HG03159 (cell line): ENCODE results near the gene FSD1.
"Not testable (repeated sequence)": the region's sequence is repeated elsewhere in the genome, so short reads cannot be mapped to it uniquely, and the experiment has no call there.

Experiments used
- ATAC-seq: cut with Tn5 transposase; IDR thresholded peaks from one replicate; pipeline ENCODE4 v1.9.1; 2021; ENCODE audit warnings: mild to moderate bottlenecking, moderate library complexity; ENCODE audit not compliant: unreplicated experiment

The FSD1 gene

DNA sequence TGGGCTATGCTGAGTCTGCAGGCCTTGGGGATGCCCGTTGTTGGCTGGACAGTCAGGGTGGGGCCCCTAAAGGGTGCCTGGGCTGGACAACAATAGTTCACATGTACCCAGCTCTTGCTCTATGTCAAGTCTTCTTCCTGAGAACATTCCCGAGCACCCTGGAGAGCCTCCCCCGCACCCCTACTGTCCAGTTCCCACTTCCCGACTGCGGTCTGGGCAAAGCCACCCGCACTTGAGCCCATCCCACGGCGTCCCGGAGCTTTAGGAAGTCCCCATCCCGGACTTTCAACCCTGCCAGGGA is 37.9 kb downstream of the FSD1 start:
- ATAC-seq: no peak

DNA sequence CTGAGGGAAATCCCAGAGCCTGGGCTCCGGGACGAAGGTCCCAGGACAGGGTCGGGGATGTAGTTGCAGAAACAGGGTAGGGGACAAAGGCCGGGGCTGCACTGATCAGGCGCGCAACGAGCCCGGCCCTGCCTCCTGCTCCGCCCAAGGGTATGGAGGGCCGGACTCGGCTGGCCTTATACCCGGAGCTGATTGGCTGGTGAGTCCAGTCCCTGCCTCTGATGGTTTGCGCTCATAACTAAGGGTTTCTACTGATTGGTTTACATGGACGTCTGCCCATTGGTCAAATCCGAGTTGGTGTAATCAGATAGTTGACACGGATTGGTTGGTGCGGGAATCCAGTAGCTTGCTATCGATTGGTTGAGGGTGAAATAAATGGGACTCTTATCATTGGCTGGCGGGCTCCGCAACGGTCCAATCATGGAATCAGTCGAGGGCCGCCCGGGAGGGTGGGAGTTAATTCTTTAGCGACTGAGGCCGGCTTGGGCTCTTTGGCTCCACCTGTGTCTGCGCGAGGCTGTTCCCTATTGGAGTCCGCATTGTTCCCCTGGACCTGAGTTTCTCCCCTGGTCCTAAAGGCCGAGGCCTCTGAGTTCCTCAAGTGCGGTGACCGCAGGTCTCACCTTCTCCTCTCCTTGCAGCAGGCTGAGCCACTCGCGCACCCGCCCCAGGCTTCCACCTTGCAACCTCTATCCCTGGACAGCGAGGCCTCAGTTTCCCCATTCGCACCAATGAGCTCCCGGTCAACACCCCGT is 38.4 kb downstream of the FSD1 start:
- peak; percentile 85 for ATAC-seq

DNA sequence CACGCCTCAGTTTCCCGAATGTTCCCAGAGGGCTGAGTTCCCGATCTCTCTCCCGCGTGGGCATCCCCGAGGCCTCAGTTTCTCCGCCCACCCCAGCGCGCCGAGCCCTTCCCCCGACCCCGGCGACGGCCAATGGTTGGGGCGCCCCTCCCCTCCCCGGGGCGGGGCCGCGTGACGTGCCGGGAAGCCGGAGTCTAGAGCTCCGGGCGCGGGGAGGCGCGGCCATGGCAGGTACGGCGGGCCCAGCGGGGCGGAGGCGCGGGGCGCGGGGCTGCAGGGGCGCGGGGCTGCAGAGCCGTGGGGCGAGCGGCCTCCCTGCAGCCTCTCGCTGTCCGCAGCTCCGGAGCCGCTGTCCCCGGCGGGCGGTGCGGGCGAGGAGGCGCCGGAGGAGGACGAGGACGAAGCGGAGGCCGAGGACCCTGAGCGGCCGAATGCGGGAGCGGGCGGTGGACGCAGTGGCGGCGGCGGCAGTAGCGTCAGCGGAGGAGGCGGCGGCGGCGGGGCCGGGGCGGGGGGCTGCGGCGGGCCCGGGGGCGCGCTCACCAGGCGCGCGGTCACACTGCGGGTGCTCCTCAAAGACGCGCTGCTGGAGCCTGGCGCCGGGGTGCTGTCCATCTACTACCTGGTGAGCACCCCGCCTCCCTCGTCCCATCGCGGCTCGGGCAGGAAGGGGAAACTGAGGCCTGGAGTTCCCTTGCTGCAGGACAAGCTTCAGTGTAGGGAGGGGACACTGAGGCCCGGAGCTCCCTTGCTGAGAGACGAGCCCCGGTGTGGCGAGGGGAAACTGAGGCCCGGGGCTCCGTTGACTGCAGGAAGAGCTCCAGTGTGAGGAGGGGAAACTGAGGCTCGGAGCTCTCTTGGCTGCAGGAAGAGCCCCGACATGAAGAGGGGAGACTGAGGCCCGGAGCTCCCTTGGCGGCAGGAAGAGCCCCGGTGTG is 39.2 kb downstream of the FSD1 start, which contains the start of gene MPND:
Gene MPND, plus strand, starts transcription at position 193 of the 938 bp plus-strand sequence. Its CDS starts 32 bp downstream, at position 225.
- peak; percentile 56 for ATAC-seq

DNA sequence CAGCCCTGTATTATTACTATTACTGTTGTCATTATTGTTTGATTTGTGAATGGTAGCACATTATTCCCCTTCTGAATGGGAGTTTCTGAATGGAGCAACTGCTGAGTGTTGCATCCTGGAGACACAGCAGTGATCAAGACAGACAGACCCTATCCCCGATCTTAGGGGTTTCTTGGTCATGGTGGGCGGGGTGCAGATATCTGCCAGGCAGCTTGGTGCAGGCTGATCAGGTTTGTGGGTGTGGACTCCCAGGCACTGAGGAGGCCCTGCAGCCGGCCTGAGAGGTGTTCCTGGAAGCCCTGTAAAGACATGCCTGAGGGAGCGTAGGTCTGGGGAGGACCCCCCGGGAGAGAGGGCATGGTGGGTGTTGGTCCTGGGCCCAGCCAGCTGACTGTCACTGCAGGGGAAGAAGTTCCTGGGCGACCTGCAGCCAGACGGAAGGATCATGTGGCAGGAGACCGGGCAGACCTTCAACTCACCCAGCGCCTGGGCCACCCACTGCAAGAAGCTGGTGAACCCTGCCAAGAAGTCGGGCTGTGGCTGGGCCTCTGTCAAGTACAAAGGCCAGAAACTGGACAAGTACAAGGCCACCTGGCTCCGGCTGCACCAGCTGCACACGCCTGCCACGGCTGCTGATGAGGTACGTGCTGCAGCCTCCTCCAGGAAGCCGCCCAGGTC is 41.1 kb downstream of the FSD1 start:
- ATAC-seq: no peak

DNA sequence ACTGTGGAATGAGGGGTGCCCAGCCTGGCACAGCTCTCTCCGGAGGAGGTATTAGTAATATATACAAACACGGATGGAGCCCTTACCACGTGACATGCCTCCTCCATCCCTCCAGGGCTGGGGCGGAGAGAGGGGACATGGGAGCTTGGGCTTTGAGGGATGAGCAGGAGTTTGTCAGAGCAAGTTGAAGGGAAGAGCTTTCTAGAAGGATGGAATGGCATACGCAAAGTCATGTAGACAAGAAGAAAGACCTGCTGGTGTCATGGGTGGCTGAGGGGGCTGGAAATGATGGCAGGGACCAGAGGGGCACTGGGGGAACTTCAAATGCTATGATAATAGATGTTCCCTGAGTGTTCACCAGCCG is 41.6 kb downstream of the FSD1 start:
- ATAC-seq: no peak

DNA sequence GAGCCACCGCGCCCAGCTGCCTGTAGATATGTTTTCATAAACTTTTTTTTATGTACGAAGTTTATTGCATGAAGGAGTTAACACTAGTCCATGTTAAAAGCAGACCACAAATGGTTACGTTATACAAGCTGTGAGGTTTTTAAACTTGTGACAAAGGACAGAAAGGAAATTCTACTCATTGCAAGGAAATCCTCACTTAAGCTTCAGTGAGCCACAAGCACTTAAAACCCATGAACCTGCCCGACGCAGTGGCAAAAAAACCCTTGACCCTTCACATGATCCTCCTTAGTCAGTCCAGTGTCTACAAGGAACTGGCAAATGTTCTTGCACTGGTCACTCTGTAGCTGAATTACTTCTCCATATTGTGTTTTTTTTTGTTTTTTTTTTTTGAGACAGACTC is 43.1 kb downstream of the FSD1 start:
- no peak for ATAC-seq

DNA sequence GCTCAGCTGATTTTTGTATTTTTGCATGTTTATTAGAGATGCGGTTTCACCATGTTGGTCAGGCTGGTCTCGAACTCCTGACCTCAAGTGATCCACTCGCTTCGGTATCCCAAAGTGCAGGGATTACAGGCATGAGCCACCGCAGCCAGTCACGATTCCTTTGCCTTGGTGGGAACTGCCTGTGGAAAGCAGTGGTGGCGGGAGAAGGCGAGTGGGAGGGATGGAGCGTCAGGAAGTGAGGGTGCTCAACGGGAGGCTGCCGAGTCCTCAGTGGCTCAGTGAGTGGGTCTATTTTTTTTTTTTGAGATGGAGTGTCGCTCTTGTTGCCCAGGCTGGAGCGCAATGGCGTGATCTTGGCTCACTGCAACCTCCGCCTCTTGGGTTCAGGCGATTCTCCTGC is 44.8 kb downstream of the FSD1 start:
- ATAC-seq: not testable (repeated sequence)

DNA sequence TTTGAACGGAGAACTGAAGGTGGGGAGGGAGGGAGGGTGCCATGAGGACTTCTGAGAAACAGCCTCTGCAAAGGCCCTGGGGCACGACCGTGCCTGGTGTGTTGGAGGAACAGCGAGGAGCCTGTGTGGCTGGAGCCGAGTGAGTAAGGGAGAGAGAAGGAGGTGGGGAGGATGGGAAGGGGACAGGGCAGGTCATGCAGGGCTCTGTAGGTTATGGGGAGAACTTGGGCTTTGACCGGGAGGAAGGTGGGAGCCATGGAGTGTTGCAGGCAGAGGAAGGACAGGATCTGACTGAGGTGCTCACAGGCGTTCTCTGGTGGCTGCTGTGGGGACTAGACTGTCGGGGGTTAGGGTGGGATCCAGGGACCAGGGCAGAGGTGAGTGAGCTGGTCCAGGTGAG is 45.7 kb downstream of the FSD1 start:
- no peak for ATAC-seq

DNA sequence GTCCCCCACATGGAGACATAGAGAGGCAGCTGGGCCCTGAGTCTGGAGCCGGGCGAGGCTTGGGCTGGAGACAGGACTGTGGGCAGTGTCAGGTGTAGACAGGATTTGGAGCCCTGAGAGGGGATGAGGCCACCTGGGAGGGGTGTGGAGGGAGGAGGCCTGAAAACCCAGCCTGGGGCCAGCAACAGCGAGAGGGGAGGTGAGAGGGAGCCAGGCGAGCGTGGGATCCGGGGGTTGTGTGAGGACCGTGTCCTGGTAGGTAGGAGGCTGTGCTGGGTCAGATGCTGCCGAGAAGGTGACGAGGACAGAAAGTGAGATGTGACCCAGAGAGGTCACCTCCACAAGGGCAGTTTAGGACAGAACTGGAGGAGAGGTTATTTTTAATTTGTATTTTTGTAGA is 46.3 kb downstream of the FSD1 start:
- no peak for ATAC-seq

DNA sequence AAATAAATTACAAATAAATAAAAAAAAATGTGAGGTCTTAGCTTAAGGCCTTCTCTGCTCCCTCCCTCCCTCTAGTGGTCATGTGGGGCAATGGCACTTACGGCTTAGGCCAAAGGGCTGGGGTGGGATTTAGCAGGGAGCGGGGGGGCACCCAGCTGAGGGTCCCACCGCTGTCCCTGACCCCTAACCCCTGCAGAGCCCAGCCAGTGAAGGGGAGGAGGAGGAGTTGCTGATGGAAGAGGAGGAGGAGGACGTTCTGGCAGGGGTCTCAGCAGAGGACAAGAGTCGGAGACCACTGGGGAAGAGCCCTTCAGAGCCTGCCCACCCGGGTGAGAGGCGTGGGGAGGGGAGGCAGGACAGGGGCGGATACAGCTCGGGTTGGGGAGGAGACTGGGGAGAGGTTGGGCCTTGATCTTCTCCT is 48.3 kb downstream of the FSD1 start:
- ATAC-seq: no peak

DNA sequence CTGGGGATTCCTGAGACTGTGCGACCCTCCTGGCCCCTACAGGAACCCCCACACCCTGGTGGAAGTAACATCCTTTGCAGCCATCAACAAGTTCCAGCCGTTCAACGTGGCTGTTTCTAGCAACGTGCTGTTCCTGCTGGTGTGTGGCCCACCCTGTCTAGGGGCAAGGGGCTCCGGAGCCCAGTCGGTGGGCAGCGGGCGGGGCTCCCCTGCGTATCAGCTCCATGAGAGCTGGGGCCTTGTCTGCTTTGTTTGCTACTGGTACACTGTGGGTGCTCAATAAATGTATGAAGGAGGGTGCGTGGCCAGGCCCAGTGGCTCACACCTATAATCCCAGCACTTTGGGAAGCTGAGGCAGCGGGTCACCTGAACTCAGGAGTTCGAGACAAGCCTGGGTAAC is 49.9 kb downstream of the FSD1 start:
- ATAC-seq: no peak

DNA sequence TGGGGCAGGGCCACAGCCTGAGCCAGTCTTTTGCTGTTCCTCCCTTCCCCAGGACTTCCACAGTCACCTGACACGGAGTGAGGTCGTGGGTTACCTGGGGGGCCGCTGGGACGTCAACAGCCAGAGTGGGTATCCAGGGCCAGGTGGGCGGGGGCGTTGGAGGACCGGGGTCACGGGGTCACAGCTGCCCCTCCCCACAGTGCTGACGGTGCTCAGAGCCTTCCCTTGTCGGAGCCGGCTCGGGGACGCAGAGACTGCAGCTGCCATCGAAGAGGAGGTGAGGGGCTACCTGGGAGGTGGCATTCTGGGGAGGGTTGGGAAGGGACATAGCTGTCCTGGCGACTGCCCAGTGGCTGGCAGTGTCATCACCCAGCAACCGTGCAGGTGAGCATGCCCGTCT is 50.5 kb downstream of the FSD1 start:
- no peak for ATAC-seq

DNA sequence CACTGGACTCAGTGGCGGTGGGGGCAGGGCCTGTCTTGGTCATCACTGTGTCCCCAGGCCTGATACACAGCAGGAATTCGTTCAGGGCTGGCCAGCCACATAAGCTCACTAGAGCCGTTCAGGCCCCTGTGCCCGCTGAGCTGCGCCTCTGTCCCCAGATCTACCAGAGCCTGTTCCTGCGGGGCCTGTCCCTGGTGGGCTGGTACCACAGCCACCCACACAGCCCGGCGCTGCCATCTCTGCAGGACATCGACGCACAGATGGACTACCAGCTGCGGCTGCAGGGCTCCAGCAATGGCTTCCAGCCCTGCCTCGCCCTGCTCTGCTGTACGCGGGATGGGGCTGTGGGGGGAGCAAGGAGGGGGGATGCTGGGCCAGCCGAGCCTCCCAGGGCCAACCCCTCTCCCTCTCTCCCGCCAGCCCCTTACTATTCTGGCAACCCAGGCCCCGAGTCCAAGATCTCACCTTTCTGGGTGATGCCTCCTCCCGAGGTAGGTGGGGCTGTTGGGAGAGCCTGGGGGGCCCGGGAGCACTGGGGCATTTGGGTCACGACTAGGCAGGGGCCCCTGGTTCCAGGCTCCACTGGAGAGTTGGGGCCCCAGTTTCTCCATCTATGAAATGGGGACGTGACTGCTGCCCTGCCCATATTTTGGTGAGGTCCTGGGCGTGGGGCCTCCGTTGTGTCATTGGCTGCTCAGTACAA is 52.8 kb downstream of the FSD1 start:
- no peak for ATAC-seq

DNA sequence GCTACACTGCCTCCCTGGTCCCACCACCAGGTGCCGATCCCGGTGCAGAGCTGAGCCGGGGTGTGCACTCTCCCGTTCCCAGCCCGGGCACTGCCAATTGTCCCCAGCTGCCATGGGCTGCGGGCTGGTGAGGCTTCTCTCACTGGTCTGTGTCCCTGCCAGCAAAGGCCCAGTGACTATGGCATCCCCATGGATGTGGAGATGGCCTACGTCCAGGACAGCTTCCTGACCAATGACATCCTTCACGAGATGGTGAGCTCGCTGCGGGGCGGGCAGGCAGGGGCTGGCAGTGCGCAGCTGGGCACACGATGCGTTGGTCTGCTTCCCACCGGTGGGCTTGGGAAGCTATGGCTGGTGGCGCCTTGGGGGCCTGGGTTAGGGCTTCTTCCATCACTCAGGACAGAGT is 53.5 kb downstream of the FSD1 start:
- ATAC-seq: no peak

DNA sequence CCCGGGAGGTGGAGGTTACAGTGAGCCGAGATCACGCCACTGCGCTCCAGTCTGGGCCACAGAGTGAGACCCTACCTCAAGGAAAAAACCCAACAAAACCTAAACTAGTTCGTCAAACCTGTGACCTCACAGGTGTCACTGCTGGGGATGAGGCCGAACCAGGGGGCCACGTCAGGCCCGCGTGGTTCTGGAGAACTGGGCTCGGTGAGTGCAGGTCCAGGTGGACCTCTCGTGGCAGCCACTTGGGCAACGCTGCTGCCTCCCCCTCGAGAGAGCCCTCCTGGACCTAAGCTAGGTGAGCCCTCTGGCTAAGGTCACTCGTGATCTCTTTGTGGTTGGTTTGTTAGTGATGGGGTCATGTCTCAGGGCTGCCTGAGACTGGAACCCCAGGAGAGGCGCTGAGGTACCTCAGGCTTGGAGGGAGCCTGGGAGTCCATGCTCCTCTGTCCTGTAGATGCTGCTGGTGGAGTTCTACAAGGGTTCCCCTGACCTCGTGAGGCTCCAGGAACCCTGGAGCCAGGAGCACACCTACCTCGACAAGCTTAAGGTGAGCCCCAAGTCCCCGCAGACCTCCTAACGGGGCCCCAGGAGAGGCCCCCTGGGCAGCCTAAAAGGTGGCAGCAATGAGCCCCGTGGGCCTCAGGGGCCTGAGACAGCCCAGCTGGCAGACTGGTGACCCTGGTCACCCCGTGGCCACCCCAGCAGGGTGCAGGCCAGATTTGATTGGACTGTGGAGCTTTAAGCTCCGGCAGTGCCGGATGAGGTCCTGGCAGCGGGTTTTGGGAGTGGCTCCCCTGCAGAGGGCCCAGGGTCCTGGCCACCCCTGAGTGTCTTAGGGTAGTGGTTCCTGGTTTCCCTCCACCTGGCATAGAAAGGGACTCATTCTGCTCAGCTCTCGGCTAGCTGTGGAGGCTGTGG is 54.6 kb downstream of the FSD1 start:
- no peak for ATAC-seq

DNA sequence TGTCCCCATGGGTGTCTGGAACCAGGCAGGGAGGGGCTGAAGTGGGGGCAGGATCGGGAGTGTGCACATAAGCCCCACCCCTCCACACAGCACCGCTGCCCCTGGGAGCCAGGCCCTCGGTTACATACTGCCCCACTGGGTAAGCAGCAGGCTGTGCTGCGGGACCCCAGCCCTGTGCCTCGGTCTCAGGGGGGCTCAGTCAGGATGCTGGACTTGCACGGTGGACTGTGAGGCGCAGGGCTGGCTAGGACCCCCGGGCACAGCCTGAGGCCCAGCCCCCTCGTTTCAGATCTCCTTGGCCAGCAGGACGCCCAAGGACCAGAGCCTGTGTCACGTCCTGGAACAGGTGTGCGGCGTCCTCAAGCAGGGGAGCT is 55.2 kb downstream of the FSD1 start:
- no peak for ATAC-seq

DNA sequence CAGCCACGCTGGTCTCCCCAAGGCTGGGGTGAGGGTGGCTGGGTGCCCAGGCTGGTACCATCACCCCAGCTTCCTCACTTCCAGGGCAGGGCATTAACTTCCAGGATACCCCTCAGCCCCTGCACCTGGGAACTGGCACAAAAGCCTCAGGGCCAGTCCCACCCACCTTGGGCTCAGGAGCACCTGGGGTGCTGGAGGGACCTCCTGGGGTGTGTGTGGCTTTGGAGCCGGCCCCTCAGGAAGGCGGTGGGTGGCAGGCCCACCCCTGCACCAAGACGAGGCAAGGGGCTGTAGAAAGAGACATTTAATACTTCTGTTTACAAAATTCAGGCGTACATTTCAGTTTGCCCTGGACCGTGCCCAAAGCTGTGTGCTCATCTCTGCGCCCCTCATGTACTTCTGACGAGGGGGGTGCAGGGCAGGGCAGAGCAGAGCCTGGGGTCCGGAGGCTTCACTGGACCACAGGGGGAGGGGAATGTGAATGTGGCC is 55.7 kb downstream of the FSD1 start:
- no peak for ATAC-seq

DNA sequence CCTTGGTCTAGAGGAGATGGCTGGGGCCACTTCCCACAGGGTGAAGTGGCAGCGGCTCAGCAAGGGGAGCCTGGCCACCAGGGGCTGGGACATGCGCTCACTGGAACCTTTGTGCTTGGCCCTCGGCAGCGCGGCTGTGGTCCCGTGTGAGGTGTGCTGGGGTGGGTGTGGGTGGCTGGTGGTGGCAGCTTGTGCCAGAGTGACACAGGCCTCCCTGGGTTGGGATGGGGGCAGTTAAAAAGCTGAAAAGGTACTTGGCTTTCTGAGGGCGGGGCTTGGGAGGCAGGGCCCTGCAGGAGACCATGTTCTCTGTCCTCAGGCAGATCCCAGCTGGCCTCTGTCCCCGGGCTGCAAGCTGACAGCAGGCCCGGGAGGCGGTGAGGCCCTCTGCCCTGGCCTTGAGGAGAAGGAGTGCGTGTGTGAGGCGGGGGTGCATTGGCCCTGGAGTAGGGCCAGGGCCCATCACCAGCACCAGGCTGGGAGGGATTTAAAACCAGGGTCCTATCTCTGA is 56.3 kb downstream of the FSD1 start:
- no peak for ATAC-seq

DNA sequence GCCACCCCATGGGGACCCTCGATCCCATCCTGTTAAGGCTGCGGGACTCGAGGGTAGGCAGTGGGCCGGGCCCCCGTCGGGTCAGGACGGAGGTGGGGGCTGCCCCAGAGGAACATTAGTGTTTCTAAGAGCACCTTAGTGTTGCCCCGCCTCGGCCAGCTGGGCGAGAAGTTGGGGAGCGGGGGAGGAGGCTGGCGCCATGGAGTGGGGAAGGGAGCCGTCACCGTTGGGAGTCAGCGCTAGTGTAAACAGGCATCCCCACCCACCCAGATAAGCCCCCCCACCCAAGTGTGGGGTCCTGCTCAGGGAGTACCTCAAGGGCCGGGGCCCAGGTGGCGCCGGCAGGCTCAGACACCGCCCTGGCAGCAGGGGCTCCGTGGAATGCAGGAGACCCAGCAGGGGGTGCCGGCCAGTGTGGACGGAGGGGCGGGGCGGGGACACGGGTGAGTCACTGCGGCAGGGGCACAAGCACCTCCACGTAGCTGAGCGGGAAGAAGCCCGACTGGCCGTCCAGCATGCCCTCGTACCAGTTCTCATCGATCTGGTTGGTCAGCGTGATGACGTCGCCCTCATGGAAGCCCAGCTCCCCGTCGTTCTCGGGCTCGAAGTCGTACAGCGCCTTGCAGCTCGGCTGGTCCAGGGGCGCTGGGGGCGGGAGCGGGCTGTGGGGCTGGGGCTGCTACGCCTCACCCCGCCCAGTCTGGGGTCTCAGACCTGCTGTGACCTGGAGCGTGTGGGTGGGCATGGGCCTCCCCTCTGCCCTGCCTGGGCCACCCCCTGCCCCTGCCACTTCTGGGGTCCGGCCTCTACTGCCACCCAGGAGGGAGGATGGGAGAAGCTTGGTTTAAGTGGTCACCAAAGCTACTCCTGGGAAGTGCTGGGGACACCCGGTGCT is 57.0 kb downstream of the FSD1 start:
- ATAC-seq: no peak
